Upper lobe of left lung (tissue), 4 donors: Measurements from ENCODE around the gene ELOA.

ENCODE experiments used
- POLR2A ChIP-seq, 4 donors: fragments of 450-650 bp; IDR thresholded peaks; one replicate each; pipeline ENCODE4 v1.5.1; 2016 to 2017; ENCODE audit warnings: antibody characterized with exemption in 4 of 4, mild to moderate bottlenecking in 2 of 4
- TF ChIP-seq, protein P1 (sequence below), 6 experiments: fragments of 450-650 bp in 4 of 6; fragments of 200-600 bp in 2 of 6; sonication (generic) in 2 of 6; IDR thresholded peaks; one replicate each; pipeline ENCODE4 v1.5.1; 2016 to 2019; ENCODE audit warnings: antibody characterized with exemption in 6 of 6

DNA sequence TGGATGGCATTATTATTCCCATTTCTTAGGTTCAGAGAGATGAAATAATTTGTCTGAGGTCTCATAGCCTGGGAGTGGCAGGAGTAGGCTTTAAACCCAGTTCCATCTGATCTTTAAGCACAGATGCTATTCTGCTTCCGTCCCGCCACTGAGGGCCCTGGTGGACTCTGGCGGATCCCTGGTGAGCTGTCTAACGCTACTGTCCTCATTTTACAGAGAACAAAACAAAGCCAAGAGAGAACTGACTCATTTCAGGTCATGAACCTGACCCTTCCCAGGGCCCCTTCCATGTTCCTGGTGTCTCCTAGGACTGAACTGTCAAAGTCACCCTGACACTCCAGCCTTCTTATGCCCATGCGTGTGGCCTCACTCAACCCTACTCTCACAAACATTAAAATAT, 60.4 kb downstream of the ELOA start:
- no peak for TF ChIP-seq POLR2A (IDR thresholded peaks at IDR 0.05)
- TF ChIP-seq, protein P1, sequence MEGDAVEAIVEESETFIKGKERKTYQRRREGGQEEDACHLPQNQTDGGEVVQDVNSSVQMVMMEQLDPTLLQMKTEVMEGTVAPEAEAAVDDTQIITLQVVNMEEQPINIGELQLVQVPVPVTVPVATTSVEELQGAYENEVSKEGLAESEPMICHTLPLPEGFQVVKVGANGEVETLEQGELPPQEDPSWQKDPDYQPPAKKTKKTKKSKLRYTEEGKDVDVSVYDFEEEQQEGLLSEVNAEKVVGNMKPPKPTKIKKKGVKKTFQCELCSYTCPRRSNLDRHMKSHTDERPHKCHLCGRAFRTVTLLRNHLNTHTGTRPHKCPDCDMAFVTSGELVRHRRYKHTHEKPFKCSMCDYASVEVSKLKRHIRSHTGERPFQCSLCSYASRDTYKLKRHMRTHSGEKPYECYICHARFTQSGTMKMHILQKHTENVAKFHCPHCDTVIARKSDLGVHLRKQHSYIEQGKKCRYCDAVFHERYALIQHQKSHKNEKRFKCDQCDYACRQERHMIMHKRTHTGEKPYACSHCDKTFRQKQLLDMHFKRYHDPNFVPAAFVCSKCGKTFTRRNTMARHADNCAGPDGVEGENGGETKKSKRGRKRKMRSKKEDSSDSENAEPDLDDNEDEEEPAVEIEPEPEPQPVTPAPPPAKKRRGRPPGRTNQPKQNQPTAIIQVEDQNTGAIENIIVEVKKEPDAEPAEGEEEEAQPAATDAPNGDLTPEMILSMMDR (IDR thresholded peaks at IDR 0.05): no peak
